Endothelial cell of umbilical vein (primary cell): ENCODE data around the gene MAFB. TPM values are rescaled to one million over a fixed set of nuclear protein-coding genes. Genes with fewer than 3 reads are reported as not detected.

ENCODE experiments used
- BruUV-seq: library from RNA; stranded (reverse); fragments of 400-500 nt; replicated peaks from 2 replicates; lab custom pipeline; 2021; lab: Mats Ljungman, UMichigan
- CTCF ChIA-PET: fragments of 300-600, 350-600 bp; sonication (Branson Sonifier 250); formaldehyde crosslinking; loops from one replicate; lab custom pipeline; 2021; ENCODE audit warnings: antibody characterized with exemption, inconsistent platforms; lab: Charles Lee
- POLR2A ChIA-PET: fragments of 300-600, 350-600 bp; sonication (Branson Sonifier 250); formaldehyde crosslinking; loops from one replicate; lab custom pipeline; 2021; ENCODE audit warnings: antibody characterized with exemption, inconsistent platforms; lab: Charles Lee
- DNase-seq: peaks from one replicate; pipeline ENCODE4 v3.0.0-alpha.2; 2011; ENCODE audit warnings: low read depth, low spot score
- FAIRE-seq: peaks from 2 replicates; lab custom pipeline; 2011; peaks lifted over from hg19 to GRCh38; lab: Jason Lieb, UNC
- H2AFZ ChIP-seq: 2 replicates; pipeline ENCODE4 v1.6.0; 2012; ENCODE audit warnings: low read depth, low read length, control low read depth, inconsistent platforms
- H3K27ac ChIP-seq: 2 replicates; pipeline ENCODE4 v1.5.1; 2011; ENCODE audit warnings: low read depth, mild to moderate bottlenecking, control low read depth, low read length, moderate library complexity; ENCODE audit not compliant: insufficient read depth
- H3K27me3 ChIP-seq, 2 experiments: 2 replicates each; pipeline versions ENCODE4 v1.6.0 to v1.6.1; 2011; ENCODE audit warnings: low read length in 2 of 2, mixed read lengths in 1 of 2; ENCODE audit not compliant: control insufficient read depth in 2 of 2, insufficient read depth in 2 of 2
- H3K36me3 ChIP-seq, 2 experiments: 2 replicates in 1 of 2; 3 replicates in 1 of 2; pipeline ENCODE4 v1.5.1; 2011; ENCODE audit warnings: low read length in 2 of 2, mild to moderate bottlenecking in 1 of 2, moderate library complexity in 1 of 2; ENCODE audit not compliant: control insufficient read depth in 2 of 2, insufficient read depth in 2 of 2; ENCODE audit errors: extremely low read depth in 1 of 2
- H3K4me1 ChIP-seq: 3 replicates; pipeline ENCODE4 v1.5.1; 2011; ENCODE audit warnings: mild to moderate bottlenecking, low read length; ENCODE audit not compliant: control insufficient read depth, insufficient read depth; ENCODE audit errors: extremely low read depth
- H3K4me2 ChIP-seq: 2 replicates; pipeline ENCODE4 v1.6.1; 2011; ENCODE audit warnings: low read length, control low read depth, mixed read lengths; ENCODE audit not compliant: insufficient read depth
- H3K4me3 ChIP-seq, 3 experiments: fragments of 200-600 bp in 1 of 3; sonication (generic), shearing (Covaris generic) in 1 of 3; replicated peaks in 1 of 3; 2 replicates each; pipeline ENCODE4 v1.5.1; 2011 to 2016; ENCODE audit warnings: control low read depth in 3 of 3, low read length in 3 of 3, mild to moderate bottlenecking in 2 of 3, inconsistent platforms in 1 of 3, low read depth in 1 of 3, moderate library complexity in 1 of 3; ENCODE audit not compliant: insufficient read depth in 1 of 3
- H3K79me2 ChIP-seq: 2 replicates; pipeline ENCODE4 v1.6.0; 2012; ENCODE audit warnings: low read length, inconsistent platforms; ENCODE audit not compliant: control insufficient read depth, insufficient read depth
- H3K9ac ChIP-seq: replicated peaks from 2 replicates; pipeline ENCODE3; 2011; ENCODE audit warnings: low read length, control low read depth; ENCODE audit not compliant: insufficient read depth; ENCODE audit errors: extremely low read depth
- H3K9me1 ChIP-seq: replicated peaks from 3 replicates; pipeline ENCODE4 v1.6.0; 2011; ENCODE audit warnings: mild to moderate bottlenecking, low read length; ENCODE audit not compliant: control insufficient read depth, insufficient read depth; ENCODE audit errors: extremely low read depth
- H3K9me3 ChIP-seq: replicated peaks from 2 replicates; pipeline ENCODE4 v1.5.1; 2012; ENCODE audit warnings: low read length, inconsistent platforms; ENCODE audit not compliant: control insufficient read depth, insufficient read depth
- H4K20me1 ChIP-seq: replicated peaks from 2 replicates; pipeline ENCODE3; 2011; ENCODE audit warnings: mild to moderate bottlenecking, low read length; ENCODE audit not compliant: control insufficient read depth, insufficient read depth; ENCODE audit errors: extremely low read depth
- EZH2 ChIP-seq: IDR thresholded peaks from 2 replicates; pipeline ENCODE4 v1.6.1; 2012; ENCODE audit warnings: borderline replicate concordance, low read depth, mild to moderate bottlenecking, moderate library complexity, low read length, inconsistent platforms; ENCODE audit not compliant: severe bottlenecking
- JUN ChIP-seq: IDR thresholded peaks from 2 replicates; pipeline ENCODE4 v1.6.1; 2011; ENCODE audit warnings: borderline replicate concordance, low read depth; ENCODE audit not compliant: insufficient read length, insufficient read depth
- POLR2A ChIP-seq: IDR thresholded peaks from 2 replicates; pipeline ENCODE4 v1.6.1; 2012; ENCODE audit warnings: low read depth, mild to moderate bottlenecking, control low read depth, low read length
- dilution Hi-C: fragments of 300-500 bp; cut with MboI; formaldehyde crosslinking; loops from one replicate; pipeline ENCODE4 v1.15.0; 2019; ENCODE audit warnings: low sequenced_read_pairs; ENCODE audit not compliant: extremely low pct_ligation_motif_present
- intact Hi-C: fragments of 100-400 bp; cut with micrococcal nuclease; formaldehyde crosslinking; loops from one replicate; pipeline ENCODE4 v1.10.0; 2022
- polyA plus RNA-seq, 4 experiments: library from polyadenylated mRNA; depleted of rRNA in 3 of 4; stranded (reverse) in 3 of 4; unstranded in 1 of 4; fragments of >200 nt; gene quantifications; 2 replicates each; pipeline versions ENCODE4 v1.2.1 to v1.2.3, GENCODE V29; 2011 to 2012; ENCODE audit warnings: missing spikeins in 1 of 4
- total RNA-seq: library from RNA; stranded (reverse); gene quantifications from 2 replicates; pipeline ENCODE4 v1.2.3, GENCODE V29; 2021
- TF ChIP-seq, protein P1 (sequence below), 2 donors: IDR thresholded peaks; 1 replicate in 1 of 2; 2 replicates in 1 of 2; pipeline ENCODE4 v1.5.1; 2011; ENCODE audit warnings: low read length in 2 of 2, mild to moderate bottlenecking in 2 of 2, moderate library complexity in 2 of 2, control low read depth in 1 of 2, inconsistent platforms in 1 of 2, low read depth in 1 of 2; ENCODE audit not compliant: insufficient read depth in 1 of 2; ENCODE audit errors: extremely low read depth in 1 of 2
- TF ChIP-seq, protein P2 (sequence below): IDR thresholded peaks from 2 replicates; pipeline ENCODE4 v1.6.1; 2011; ENCODE audit not compliant: insufficient read depth, insufficient read length

The MAFB gene
- total and polyA plus RNA-seq, 2 donors (not counting 3 experiments of a cell fraction or from before 2014, with no cell fraction given) = 1.8 to 3.4 TPM

GRCh38 chr20:40690836-40691565 lies 2.0 kb upstream of the MAFB start:
- dilution Hi-C loops = no loop called here
- no peak overlapping the region for H2AFZ ChIP-seq

GRCh38 chr20:40689943-40690835 lies 1.2 kb upstream of the MAFB start:
- H3K9ac ChIP-seq = peak overlapping the region; percentile 65
- H4K20me1 ChIP-seq = no peaks in the 10 kb centered on the region
- peak overlapping the region; percentile 9 for H3K27ac ChIP-seq
- no peaks in the 10 kb centered on the region for H3K79me2 ChIP-seq
- no TSS peak for BruUV-seq
- POLR2A ChIA-PET = no interaction called here
- peak overlapping the region; percentile 60 for H3K4me2 ChIP-seq
- H3K36me3 ChIP-seq = no peaks in the 10 kb centered on the region
- FAIRE-seq = peak; percentile 93
- peak; percentile 86 for TF ChIP-seq EZH2
- TF ChIP-seq POLR2A = no peak
- TF ChIP-seq, protein P1, sequence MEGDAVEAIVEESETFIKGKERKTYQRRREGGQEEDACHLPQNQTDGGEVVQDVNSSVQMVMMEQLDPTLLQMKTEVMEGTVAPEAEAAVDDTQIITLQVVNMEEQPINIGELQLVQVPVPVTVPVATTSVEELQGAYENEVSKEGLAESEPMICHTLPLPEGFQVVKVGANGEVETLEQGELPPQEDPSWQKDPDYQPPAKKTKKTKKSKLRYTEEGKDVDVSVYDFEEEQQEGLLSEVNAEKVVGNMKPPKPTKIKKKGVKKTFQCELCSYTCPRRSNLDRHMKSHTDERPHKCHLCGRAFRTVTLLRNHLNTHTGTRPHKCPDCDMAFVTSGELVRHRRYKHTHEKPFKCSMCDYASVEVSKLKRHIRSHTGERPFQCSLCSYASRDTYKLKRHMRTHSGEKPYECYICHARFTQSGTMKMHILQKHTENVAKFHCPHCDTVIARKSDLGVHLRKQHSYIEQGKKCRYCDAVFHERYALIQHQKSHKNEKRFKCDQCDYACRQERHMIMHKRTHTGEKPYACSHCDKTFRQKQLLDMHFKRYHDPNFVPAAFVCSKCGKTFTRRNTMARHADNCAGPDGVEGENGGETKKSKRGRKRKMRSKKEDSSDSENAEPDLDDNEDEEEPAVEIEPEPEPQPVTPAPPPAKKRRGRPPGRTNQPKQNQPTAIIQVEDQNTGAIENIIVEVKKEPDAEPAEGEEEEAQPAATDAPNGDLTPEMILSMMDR (IDR thresholded peaks at IDR 0.05; ENCODE audit: extremely low read depth in 1 of 2, insufficient read depth in 1 of 2, low read depth in 1 of 2, low read length in 2 of 2) = peak; percentile 95
- TF ChIP-seq, protein P2, sequence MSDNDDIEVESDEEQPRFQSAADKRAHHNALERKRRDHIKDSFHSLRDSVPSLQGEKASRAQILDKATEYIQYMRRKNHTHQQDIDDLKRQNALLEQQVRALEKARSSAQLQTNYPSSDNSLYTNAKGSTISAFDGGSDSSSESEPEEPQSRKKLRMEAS = no peak
- TF ChIP-seq JUN = no peak
- no peaks in the 10 kb centered on the region for H3K9me1 ChIP-seq
- peak overlapping the region; percentile 16 to 38 (median 24) for H3K4me3 ChIP-seq
- peaks cover 45 to 65% of the 10 kb centered on the region in 2 experiments for H3K27me3 ChIP-seq
- H3K9me3 ChIP-seq = no peaks in the 10 kb centered on the region
- peak overlapping the region; percentile 80 for H2AFZ ChIP-seq
- DNase-seq = peak; percentile 81
- intact Hi-C loops = loop anchor here (1.0 to 10.0 kb wide), 6 partner anchors 44 to 1421 kb away; no protein-coding TSS in a partner anchor
- dilution Hi-C loops = no loop called here
- peaks cover 9% of the 10 kb centered on the region for H3K4me1 ChIP-seq
- CTCF ChIA-PET = interaction anchor here (0.6 to 4.5 kb wide), 40 partner anchors 9 to 1639 kb away, joined by 3 to 95 read pairs (median 4); no protein-coding TSS in a partner anchor

More at GRCh38 chr20:40690836-40691565, 2.0 kb upstream of the MAFB start:
- ChIA-PET POLR2A (no interaction called here), CTCF (interaction anchor here (1.1 to 4.5 kb wide), 15 partner anchors 10 to 1640 kb away, joined by 3 to 95 read pairs (median 9); no protein-coding TSS in a partner anchor)
- Histone ChIP-seq H3K27me3 (peaks cover 47 to 60% of the 10 kb centered on the region in 2 experiments), H3K9me1 (no peaks in the 10 kb centered on the region), H3K79me2 (no peaks in the 10 kb centered on the region), H3K4me1 (peaks cover 9% of the 10 kb centered on the region), H3K9ac (no peak overlapping the region), H3K9me3 (no peaks in the 10 kb centered on the region), H3K4me2 (no peak overlapping the region), H4K20me1 (no peaks in the 10 kb centered on the region), H3K27ac (no peak overlapping the region), H3K4me3 (no peak overlapping the region), H3K36me3 (no peaks in the 10 kb centered on the region)
- no peak for FAIRE-seq
- intact Hi-C loops = loop anchor here (1.0 to 2.0 kb wide), 3 partner anchors 531 to 1422 kb away; no protein-coding TSS in a partner anchor
- BruUV-seq = no TSS peak
- peak; percentile 14 for TF ChIP-seq EZH2
- TF ChIP-seq JUN = no peak
- DNase-seq = no peak
